A673 (cell line): Measurements from ENCODE around the gene C16orf96.

Source experiments
- CTCF ChIP-seq: fragments of 300-800, 200-600 bp; sonication (generic); conservative IDR thresholded peaks from 2 replicates; pipeline ENCODE4 v1.5.1; 2017; ENCODE audit warnings: low read depth, mild to moderate bottlenecking, antibody characterized with exemption, low read length, moderate library complexity, mixed read lengths
- EZH2 ChIP-seq: fragments of 200-600 bp; sonication (generic); IDR thresholded peaks from 2 replicates; pipeline ENCODE4 v1.6.1; 2017; ENCODE audit warnings: borderline replicate concordance, low read depth, mild to moderate bottlenecking, mixed read lengths, antibody characterized with exemption, low read length; ENCODE audit not compliant: poor library complexity, severe bottlenecking

- TF ChIP-seq CTCF = no peak
- no peak for TF ChIP-seq EZH2
Observed at GRCh38 chr16:4512473-4512872, 43.7 kb upstream of the C16orf96 start.
